Lower lobe of right lung (tissue), 2 donors: Measurements from ENCODE around the gene SLC7A4. TPM values are rescaled to one million over a fixed set of nuclear protein-coding genes. Genes with fewer than 3 reads are reported as not detected.
"Not testable (repeated sequence)": the region's sequence is repeated elsewhere in the genome, so short reads cannot be mapped to it uniquely, and the experiment has no call there.

Experiments used
- ATAC-seq, 2 donors: fragments of 200-7000 bp; cut with Tn5 transposase; one replicate each; pipeline ENCODE4 v1.9.1; 2020 to 2022; ENCODE audit warnings: mild to moderate bottlenecking in 2 of 2, moderate library complexity in 2 of 2
- DNase-seq: peaks from one replicate; pipeline ENCODE4 v3.0.0-alpha.2; 2020
- H3K27ac ChIP-seq: fragments of 200-600 bp; one replicate; pipeline ENCODE4 v1.8.0; 2022
- H3K27me3 ChIP-seq: fragments of 200-600 bp; one replicate; pipeline ENCODE4 v1.8.0; 2022; ENCODE audit warnings: low read depth
- H3K36me3 ChIP-seq: fragments of 200-600 bp; one replicate; pipeline ENCODE4 v1.8.0; 2022; ENCODE audit warnings: mild to moderate bottlenecking
- H3K4me1 ChIP-seq: fragments of 200-600 bp; one replicate; pipeline ENCODE4 v1.8.0; 2022
- H3K4me3 ChIP-seq: fragments of 200-600 bp; one replicate; pipeline ENCODE4 v1.8.0; 2022; ENCODE audit warnings: mild to moderate bottlenecking
- H3K9me3 ChIP-seq: fragments of 200-600 bp; one replicate; pipeline ENCODE4 v1.8.0; 2022
- CTCF ChIP-seq: fragments of 200-600 bp; IDR thresholded peaks from one replicate; pipeline ENCODE4 v1.8.0; 2022; ENCODE audit warnings: antibody characterized with exemption, mild to moderate bottlenecking
- intact Hi-C: fragments of 100-400 bp; cut with DNase I; formaldehyde crosslinking; loops from one replicate; pipeline ENCODE4 v1.11.0; 2022
- total RNA-seq: library from RNA; stranded (reverse); fragmentation: NEBNext Ultra II Directional; extraction: Animal tissue kit (Norgen Biotek cat#: 25700); gene quantifications from one replicate; pipeline ENCODE4 v1.2.1, GENCODE V29; 2021
- donor health status: DM: no; HTN: yes; CAD: no; lungs with severe emphysema.

Gene SLC7A4
- total RNA-seq, 1 donor from 2014 or later: 0.47 TPM

GRCh38 chr22:21009638-21010425 is 22.5 kb downstream of the SLC7A4 start:
- Histone ChIP-seq H3K4me1 (peaks cover 15% of the 10 kb centered on the region), H3K4me3 (no peak overlapping the region), H3K27ac (no peak overlapping the region), H3K27me3 (no peaks in the 10 kb centered on the region), H3K9me3 (no peaks in the 10 kb centered on the region), H3K36me3 (no peaks in the 10 kb centered on the region)
- intact Hi-C loops: no loop called here
- TF ChIP-seq CTCF: no peak
- DNase-seq: no peak
- ATAC-seq: peak; percentile 44 to 49

GRCh38 chr22:21009208-21009607 is 23.2 kb downstream of the SLC7A4 start:
- H3K9me3 ChIP-seq, DNase-seq, intact Hi-C loops, H3K4me3 ChIP-seq, H3K27ac ChIP-seq, H3K4me1 ChIP-seq, ATAC-seq, H3K36me3 ChIP-seq, H3K27me3 ChIP-seq: not testable (repeated sequence)

GRCh38 chr22:21003782-21004181 is 28.6 kb downstream of the SLC7A4 start:
- TF ChIP-seq CTCF: no peak
- Histone ChIP-seq H3K4me1 (peaks cover 34% of the 10 kb centered on the region), H3K4me3 (no peak overlapping the region), H3K9me3 (no peaks in the 10 kb centered on the region), H3K36me3 (peaks cover 18% of the 10 kb centered on the region), H3K27ac (no peak overlapping the region), H3K27me3 (no peaks in the 10 kb centered on the region)
- ATAC-seq: no peak
- DNase-seq: no peak
- intact Hi-C loops: no loop called here

GRCh38 chr22:21001601-21002325 is 30.6 kb downstream of the SLC7A4 start, which contains the start of gene THAP7:
Gene THAP7 (minus strand): TSS chr22:21002118. CDS start chr22:21001911, 207 bp downstream.
- peaks cover 34% of the 10 kb centered on the region for H3K4me1 ChIP-seq
- DNase-seq: peak; percentile 99
- intact Hi-C loops: no loop called here
- no peaks in the 10 kb centered on the region for H3K27me3 ChIP-seq
- no peaks in the 10 kb centered on the region for H3K9me3 ChIP-seq
- peaks cover 38% of the 10 kb centered on the region for H3K36me3 ChIP-seq
- TF ChIP-seq CTCF: no peak
- H3K27ac ChIP-seq: peak within 1 kb of the TSS; percentile 99
- H3K4me3 ChIP-seq: peak within 1 kb of the TSS; percentile 90
- peak; percentile 97 to 99 for ATAC-seq

GRCh38 chr22:21000987-21001600 is 31.3 kb downstream of the SLC7A4 start:
- Histone ChIP-seq H3K9me3 (no peaks in the 10 kb centered on the region), H3K27me3 (no peaks in the 10 kb centered on the region), H3K4me1 (peaks cover 34% of the 10 kb centered on the region), H3K27ac (peak overlapping the region; percentile 99), H3K4me3 (peak overlapping the region; percentile 90), H3K36me3 (peaks cover 45% of the 10 kb centered on the region)
- intact Hi-C loops: no loop called here
- ATAC-seq: no peak
- no peak for TF ChIP-seq CTCF
- DNase-seq: no peak
